ENCODE results near the gene RBM7. TPM values are rescaled to one million over a fixed set of nuclear protein-coding genes. Genes with fewer than 3 reads are reported as not detected.

RBM7 gene
- total and polyA plus RNA-seq, 2 of the 8 experiments (the other 6 are each of a cell fraction or from before 2014, with no cell fraction given) = 18.0 to 45.7 TPM

DNA sequence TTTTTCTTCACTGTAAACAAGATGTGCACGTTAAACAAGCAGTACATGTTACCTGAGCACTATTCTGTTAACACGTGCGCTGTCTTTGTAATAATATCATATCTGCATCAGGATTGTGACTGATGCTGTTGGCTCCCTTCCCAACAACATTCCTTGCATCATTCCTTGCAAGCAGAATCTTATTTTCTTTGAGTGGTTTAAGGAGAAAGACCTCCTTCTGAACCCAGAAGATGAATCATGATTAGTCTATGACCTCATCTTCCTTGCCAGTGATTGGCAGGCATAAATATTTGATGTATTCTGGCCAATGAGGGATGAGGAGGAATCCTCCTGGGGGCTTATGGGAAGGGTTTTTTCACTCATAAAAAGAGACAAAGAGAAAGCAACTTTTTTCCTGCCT, 46.4 kb upstream of the RBM7 start (continued):
- TF ChIP-seq, protein P1, sequence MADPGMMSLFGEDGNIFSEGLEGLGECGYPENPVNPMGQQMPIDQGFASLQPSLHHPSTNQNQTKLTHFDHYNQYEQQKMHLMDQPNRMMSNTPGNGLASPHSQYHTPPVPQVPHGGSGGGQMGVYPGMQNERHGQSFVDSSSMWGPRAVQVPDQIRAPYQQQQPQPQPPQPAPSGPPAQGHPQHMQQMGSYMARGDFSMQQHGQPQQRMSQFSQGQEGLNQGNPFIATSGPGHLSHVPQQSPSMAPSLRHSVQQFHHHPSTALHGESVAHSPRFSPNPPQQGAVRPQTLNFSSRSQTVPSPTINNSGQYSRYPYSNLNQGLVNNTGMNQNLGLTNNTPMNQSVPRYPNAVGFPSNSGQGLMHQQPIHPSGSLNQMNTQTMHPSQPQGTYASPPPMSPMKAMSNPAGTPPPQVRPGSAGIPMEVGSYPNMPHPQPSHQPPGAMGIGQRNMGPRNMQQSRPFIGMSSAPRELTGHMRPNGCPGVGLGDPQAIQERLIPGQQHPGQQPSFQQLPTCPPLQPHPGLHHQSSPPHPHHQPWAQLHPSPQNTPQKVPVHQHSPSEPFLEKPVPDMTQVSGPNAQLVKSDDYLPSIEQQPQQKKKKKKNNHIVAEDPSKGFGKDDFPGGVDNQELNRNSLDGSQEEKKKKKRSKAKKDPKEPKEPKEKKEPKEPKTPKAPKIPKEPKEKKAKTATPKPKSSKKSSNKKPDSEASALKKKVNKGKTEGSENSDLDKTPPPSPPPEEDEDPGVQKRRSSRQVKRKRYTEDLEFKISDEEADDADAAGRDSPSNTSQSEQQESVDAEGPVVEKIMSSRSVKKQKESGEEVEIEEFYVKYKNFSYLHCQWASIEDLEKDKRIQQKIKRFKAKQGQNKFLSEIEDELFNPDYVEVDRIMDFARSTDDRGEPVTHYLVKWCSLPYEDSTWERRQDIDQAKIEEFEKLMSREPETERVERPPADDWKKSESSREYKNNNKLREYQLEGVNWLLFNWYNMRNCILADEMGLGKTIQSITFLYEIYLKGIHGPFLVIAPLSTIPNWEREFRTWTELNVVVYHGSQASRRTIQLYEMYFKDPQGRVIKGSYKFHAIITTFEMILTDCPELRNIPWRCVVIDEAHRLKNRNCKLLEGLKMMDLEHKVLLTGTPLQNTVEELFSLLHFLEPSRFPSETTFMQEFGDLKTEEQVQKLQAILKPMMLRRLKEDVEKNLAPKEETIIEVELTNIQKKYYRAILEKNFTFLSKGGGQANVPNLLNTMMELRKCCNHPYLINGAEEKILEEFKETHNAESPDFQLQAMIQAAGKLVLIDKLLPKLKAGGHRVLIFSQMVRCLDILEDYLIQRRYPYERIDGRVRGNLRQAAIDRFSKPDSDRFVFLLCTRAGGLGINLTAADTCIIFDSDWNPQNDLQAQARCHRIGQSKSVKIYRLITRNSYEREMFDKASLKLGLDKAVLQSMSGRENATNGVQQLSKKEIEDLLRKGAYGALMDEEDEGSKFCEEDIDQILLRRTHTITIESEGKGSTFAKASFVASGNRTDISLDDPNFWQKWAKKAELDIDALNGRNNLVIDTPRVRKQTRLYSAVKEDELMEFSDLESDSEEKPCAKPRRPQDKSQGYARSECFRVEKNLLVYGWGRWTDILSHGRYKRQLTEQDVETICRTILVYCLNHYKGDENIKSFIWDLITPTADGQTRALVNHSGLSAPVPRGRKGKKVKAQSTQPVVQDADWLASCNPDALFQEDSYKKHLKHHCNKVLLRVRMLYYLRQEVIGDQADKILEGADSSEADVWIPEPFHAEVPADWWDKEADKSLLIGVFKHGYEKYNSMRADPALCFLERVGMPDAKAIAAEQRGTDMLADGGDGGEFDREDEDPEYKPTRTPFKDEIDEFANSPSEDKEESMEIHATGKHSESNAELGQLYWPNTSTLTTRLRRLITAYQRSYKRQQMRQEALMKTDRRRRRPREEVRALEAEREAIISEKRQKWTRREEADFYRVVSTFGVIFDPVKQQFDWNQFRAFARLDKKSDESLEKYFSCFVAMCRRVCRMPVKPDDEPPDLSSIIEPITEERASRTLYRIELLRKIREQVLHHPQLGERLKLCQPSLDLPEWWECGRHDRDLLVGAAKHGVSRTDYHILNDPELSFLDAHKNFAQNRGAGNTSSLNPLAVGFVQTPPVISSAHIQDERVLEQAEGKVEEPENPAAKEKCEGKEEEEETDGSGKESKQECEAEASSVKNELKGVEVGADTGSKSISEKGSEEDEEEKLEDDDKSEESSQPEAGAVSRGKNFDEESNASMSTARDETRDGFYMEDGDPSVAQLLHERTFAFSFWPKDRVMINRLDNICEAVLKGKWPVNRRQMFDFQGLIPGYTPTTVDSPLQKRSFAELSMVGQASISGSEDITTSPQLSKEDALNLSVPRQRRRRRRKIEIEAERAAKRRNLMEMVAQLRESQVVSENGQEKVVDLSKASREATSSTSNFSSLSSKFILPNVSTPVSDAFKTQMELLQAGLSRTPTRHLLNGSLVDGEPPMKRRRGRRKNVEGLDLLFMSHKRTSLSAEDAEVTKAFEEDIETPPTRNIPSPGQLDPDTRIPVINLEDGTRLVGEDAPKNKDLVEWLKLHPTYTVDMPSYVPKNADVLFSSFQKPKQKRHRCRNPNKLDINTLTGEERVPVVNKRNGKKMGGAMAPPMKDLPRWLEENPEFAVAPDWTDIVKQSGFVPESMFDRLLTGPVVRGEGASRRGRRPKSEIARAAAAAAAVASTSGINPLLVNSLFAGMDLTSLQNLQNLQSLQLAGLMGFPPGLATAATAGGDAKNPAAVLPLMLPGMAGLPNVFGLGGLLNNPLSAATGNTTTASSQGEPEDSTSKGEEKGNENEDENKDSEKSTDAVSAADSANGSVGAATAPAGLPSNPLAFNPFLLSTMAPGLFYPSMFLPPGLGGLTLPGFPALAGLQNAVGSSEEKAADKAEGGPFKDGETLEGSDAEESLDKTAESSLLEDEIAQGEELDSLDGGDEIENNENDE (IDR thresholded peaks at IDR 0.05; ENCODE audit: insufficient replicate concordance, low read length) = no peak
- TF ChIP-seq RXRA (IDR thresholded peaks at IDR 0.05; ENCODE audit: insufficient read depth, low read depth, low read length) (no peak), TCF12 (IDR thresholded peaks at IDR 0.05; ENCODE audit: low read depth, low read length) (no peak), HDAC2 (IDR thresholded peaks at IDR 0.05; ENCODE audit: borderline replicate concordance in 1 of 2, low read depth in 2 of 2, low read length in 2 of 2) (no peak), KDM1A (IDR thresholded peaks at IDR 0.05; ENCODE audit: borderline replicate concordance, low read length) (no peak), CHD1 (IDR thresholded peaks at IDR 0.05; ENCODE audit: low read depth, low read length) (no peak), CHD2 (IDR thresholded peaks at IDR 0.05; ENCODE audit: low read length) (no peak)
- TF ChIP-seq, protein P2, sequence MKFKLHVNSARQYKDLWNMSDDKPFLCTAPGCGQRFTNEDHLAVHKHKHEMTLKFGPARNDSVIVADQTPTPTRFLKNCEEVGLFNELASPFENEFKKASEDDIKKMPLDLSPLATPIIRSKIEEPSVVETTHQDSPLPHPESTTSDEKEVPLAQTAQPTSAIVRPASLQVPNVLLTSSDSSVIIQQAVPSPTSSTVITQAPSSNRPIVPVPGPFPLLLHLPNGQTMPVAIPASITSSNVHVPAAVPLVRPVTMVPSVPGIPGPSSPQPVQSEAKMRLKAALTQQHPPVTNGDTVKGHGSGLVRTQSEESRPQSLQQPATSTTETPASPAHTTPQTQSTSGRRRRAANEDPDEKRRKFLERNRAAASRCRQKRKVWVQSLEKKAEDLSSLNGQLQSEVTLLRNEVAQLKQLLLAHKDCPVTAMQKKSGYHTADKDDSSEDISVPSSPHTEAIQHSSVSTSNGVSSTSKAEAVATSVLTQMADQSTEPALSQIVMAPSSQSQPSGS (IDR thresholded peaks at IDR 0.05; ENCODE audit: low read length) = no peak
- TF ChIP-seq, protein P3, sequence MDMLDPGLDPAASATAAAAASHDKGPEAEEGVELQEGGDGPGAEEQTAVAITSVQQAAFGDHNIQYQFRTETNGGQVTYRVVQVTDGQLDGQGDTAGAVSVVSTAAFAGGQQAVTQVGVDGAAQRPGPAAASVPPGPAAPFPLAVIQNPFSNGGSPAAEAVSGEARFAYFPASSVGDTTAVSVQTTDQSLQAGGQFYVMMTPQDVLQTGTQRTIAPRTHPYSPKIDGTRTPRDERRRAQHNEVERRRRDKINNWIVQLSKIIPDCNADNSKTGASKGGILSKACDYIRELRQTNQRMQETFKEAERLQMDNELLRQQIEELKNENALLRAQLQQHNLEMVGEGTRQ (IDR thresholded peaks at IDR 0.05; ENCODE audit: low read length) = no peak
